Measurements from ENCODE around the gene ZNF790. TPM values are rescaled to one million over a fixed set of nuclear protein-coding genes. Genes with fewer than 3 reads are reported as not detected.
A peak's percentile ranks its signal among the peaks of the same experiment; 100 is the strongest.

The ZNF790 gene
- 4.5 and 10.4 TPM in 2 replicates for total RNA-seq

DNA sequence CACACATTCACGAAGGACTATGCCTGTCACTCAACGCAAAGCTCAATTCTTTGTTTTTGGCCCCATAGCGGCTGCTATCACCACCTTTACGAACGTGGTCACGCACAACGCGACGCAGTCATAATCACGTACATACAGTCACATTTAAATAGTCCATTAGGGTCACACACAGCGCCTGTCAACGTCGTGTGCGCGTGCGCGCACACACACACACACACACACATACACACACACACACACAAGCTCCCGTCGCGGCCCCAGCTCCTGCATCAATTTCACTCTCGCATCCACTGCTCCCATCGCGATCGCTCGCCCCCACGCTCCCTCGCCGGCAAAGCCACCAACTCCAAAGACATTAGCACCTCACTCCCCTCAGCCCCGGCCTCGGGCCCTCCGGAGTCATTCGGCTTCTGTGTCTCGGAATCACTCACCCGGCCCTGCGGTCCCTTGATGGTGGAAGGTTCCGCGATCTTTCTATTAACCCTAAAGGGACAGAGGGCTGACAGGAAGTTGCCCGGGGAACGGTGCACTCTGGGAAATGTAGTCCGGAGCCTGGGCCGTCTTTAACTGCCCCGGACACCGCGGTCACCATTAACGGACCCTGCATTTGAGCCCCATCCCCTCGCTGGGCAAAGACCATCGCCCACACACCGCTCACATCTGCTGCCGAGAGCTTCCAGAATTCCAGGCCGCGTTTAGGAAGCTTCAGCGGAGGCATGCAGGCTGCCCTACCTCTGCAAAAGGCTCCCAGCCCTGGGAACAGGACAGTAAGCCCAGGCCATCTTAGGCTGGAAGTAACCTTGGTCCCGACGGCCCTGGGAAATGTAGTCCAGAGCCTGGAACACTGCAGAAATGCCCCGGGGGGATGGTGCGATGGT, at the start of gene ZNF790:
TSS of gene ZNF790 (minus strand) at position 482 of the 878 bp plus-strand sequence. CDS start 12,768 bp downstream, outside the sequence.
- TF ChIP-seq CTCF (IDR thresholded peaks at IDR 0.05; ENCODE audit: insufficient read depth, low read depth, low read length), result no peak
- DNase-seq (ENCODE audit: low read depth), result peak; percentile 92
- H3K4me3 ChIP-seq (ENCODE audit: low read depth, low read length), result peak within 1 kb of the TSS; percentile 88

DNA sequence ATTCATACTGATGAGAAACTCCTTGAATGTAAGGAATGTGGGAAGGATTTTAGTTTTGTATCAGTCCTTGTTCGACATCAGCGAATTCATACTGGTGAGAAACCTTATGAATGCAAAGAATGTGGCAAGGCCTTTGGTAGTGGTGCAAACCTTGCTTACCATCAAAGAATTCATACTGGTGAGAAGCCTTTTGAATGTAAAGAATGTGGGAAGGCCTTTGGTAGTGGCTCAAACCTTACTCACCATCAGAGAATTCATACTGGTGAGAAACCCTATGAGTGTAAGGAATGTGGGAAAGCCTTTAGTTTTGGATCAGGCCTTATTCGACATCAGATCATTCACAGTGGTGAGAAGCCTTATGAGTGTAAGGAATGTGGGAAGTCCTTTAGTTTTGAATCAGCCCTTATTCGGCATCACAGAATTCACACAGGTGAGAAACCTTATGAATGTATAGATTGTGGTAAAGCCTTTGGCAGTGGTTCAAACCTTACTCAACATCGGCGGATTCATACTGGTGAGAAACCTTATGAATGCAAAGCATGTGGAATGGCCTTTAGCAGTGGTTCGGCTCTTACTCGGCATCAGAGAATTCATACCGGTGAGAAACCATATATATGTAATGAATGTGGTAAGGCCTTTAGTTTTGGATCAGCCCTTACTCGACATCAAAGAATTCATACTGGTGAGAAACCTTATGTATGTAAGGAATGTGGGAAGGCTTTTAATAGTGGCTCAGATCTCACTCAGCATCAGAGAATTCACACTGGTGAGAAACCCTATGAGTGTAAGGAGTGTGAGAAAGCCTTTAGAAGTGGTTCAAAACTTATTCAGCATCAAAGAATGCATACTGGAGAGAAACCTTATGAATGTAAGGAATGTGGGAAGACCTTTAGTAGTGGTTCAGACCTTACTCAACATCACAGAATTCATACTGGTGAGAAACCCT, 39.1 kb upstream of the ZNF790 start:
- peak; percentile 0 for DNase-seq (ENCODE audit: low read depth)
- TF ChIP-seq CTCF (IDR thresholded peaks at IDR 0.05; ENCODE audit: insufficient read depth, low read depth, low read length), result no peak

DNA sequence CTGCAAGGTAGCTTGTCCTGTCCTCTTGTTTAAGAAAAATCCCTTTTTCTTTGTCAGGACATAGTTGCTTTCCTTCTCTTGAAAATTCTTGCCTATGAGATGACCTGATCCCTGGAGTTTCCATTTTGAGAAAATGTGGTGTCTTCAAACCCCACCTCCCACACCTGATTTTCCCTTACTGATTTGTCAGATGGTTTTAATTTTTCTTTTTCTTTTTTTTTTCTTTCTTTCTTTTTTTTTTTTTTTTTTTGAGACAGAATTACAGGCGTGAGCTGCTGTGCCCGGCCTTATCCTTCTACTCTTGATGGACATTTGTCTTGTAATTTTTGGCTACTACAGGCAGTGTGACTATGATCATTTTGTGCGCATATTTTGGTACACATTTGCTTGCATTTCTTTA, 13.7 kb upstream of the ZNF790 start:
- DNase-seq (ENCODE audit: low read depth), result no peak
- no peak for TF ChIP-seq CTCF (IDR thresholded peaks at IDR 0.05; ENCODE audit: insufficient read depth, low read depth, low read length)
- peak overlapping the region; percentile 86 for H3K4me3 ChIP-seq (ENCODE audit: low read depth, low read length)

More for the DNA sequence above, 39.1 kb upstream of the ZNF790 start:
- H3K4me3 ChIP-seq (ENCODE audit: low read depth, low read length), result no peak overlapping the region

- TF ChIP-seq CTCF (IDR thresholded peaks at IDR 0.05; ENCODE audit: insufficient read depth, low read depth, low read length), result no peak
- peak; percentile 96 for DNase-seq (ENCODE audit: low read depth)
- H3K4me3 ChIP-seq (ENCODE audit: low read depth, low read length), result peak within 1 kb of the TSS; percentile 86
Observed at GRCh38 chr19:36850559-36851442, 12.6 kb upstream of the ZNF790 start, which contains the start of gene ZNF345. ZNF345 (plus strand) TSS chr19:36850876; CDS start chr19:36876831, 25,955 bp downstream.

GRCh38 chr19:36849701-36850558, 11.7 kb upstream of the ZNF790 start:
- no peak for TF ChIP-seq CTCF (IDR thresholded peaks at IDR 0.05; ENCODE audit: insufficient read depth, low read depth, low read length)
- peak overlapping the region; percentile 86 for H3K4me3 ChIP-seq (ENCODE audit: low read depth, low read length)
- peak; percentile 90 for DNase-seq (ENCODE audit: low read depth)
